ENCODE data around the gene ZDHHC12. TPM values are rescaled to one million over a fixed set of nuclear protein-coding genes. Genes with fewer than 3 reads are reported as not detected.

ZDHHC12 gene
- total and polyA plus RNA-seq, 2 of the 13 experiments (the other 11 are each of a cell fraction or from before 2014, with no cell fraction given), result 25.4 to 28.0 TPM

- TF ChIP-seq ARID5B (CRISPR knock-in tag; IDR thresholded peaks at IDR 0.05) (no peak), SP2 (CRISPR knock-in tag; IDR thresholded peaks at IDR 0.05) (0 out of 2 replicates have a peak, but pooled peaks have one; percentile 32), ZNF543 (CRISPR knock-in tag; IDR thresholded peaks at IDR 0.05) (0 out of 2 replicates have a peak, but pooled peaks have one; percentile 50), ZSCAN30 (CRISPR knock-in tag; IDR thresholded peaks at IDR 0.05) (no peak), ARHGAP35 (CRISPR knock-in tag; IDR thresholded peaks at IDR 0.05; ENCODE audit: borderline replicate concordance) (no peak; the same call in 1 of the 2 replicates), ZFP1 (CRISPR knock-in tag; IDR thresholded peaks at IDR 0.05) (no peak), ZBTB42 (CRISPR knock-in tag; IDR thresholded peaks at IDR 0.05) (0 out of 2 replicates have a peak, but pooled peaks have one; percentile 17), PTBP1 (IDR thresholded peaks at IDR 0.05; ENCODE audit: low read depth, low read length, poor library complexity, severe bottlenecking) (no peak), ELF4 (CRISPR knock-in tag; IDR thresholded peaks at IDR 0.05; ENCODE audit: borderline replicate concordance) (no peak), ZNF34 (CRISPR knock-in tag; IDR thresholded peaks at IDR 0.05; ENCODE audit: borderline replicate concordance) (no peak), CEBPB (IDR thresholded peaks at IDR 0.05; ENCODE audit: borderline replicate concordance, low read depth, low read length) (no peak), ZNF761 (CRISPR knock-in tag; conservative IDR thresholded peaks at IDR 0.05) (no peak), MXD4 (CRISPR knock-in tag; IDR thresholded peaks at IDR 0.05) (0 out of 2 replicates have a peak, but pooled peaks have one; percentile 44), NFIB (CRISPR knock-in tag; IDR thresholded peaks at IDR 0.05; ENCODE audit: borderline replicate concordance) (no peak), ZNF207 (IDR thresholded peaks at IDR 0.05; ENCODE audit: borderline replicate concordance) (no peak), KLF9 (CRISPR knock-in tag; IDR thresholded peaks at IDR 0.05; ENCODE audit: low read depth) (no peak), ZNF101 (CRISPR knock-in tag; IDR thresholded peaks at IDR 0.05; ENCODE audit: borderline replicate concordance, low read depth) (no peak), TRIM24 (CRISPR knock-in tag; IDR thresholded peaks at IDR 0.05) (no peak), PHF8 (CRISPR knock-in tag; IDR thresholded peaks at IDR 0.05) (peak; percentile 81), SOX5 (CRISPR knock-in tag; IDR thresholded peaks at IDR 0.05; ENCODE audit: borderline replicate concordance) (no peak), ZNF570 (CRISPR knock-in tag; IDR thresholded peaks at IDR 0.05; ENCODE audit: borderline replicate concordance) (no peak), ZNF687 (CRISPR knock-in tag; IDR thresholded peaks at IDR 0.05) (peak; percentile 69), HDAC6 (IDR thresholded peaks at IDR 0.05; ENCODE audit: low read depth, low read length) (no peak), NFIC (IDR thresholded peaks at IDR 0.05; ENCODE audit: low read length) (no peak)
These were observed 21.4 kb downstream of the ZDHHC12 start, which contains the start of gene PKN3 (continued) for GRCh38 chr9:128702445-128702948.

All from HepG2 (cell line).